ENCODE results near the gene PLCL2.

DNA sequence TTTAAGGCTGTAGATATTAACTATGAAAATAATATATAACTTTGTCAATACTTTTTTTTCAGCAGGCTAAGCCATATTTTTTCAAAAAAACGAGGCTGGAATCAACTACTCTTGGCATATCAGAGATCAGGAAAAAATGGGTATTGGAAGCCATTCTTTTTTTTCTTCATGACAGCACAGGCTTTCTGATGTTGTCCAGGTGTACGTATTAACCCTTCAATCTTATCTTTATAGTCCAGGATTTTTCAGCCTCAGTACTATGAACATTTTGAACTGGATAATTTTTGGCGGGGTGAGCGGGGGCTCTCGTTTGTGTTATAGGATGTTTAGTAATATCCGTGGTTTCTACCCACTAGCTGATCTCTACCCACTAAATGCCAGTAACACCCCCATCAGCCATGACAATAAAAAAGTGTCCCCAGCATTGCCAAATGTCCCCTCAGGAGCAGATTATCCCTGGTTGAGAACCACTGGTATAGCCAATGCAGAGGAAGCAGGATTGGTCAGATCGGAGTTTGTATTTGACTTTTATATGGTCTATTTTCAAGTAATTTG lies 52.0 kb downstream of the PLCL2 start:
- TF ChIP-seq, protein P1, sequence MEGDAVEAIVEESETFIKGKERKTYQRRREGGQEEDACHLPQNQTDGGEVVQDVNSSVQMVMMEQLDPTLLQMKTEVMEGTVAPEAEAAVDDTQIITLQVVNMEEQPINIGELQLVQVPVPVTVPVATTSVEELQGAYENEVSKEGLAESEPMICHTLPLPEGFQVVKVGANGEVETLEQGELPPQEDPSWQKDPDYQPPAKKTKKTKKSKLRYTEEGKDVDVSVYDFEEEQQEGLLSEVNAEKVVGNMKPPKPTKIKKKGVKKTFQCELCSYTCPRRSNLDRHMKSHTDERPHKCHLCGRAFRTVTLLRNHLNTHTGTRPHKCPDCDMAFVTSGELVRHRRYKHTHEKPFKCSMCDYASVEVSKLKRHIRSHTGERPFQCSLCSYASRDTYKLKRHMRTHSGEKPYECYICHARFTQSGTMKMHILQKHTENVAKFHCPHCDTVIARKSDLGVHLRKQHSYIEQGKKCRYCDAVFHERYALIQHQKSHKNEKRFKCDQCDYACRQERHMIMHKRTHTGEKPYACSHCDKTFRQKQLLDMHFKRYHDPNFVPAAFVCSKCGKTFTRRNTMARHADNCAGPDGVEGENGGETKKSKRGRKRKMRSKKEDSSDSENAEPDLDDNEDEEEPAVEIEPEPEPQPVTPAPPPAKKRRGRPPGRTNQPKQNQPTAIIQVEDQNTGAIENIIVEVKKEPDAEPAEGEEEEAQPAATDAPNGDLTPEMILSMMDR (IDR thresholded peaks at IDR 0.05; ENCODE audit: insufficient read depth, low read length, poor library complexity, severe bottlenecking): no peak
- no peak for TF ChIP-seq EZH2phosphoT487 (conservative IDR thresholded peaks at IDR 0.05; ENCODE audit: low read length)

Data from SU-DHL-6 (cell line).